Activated T-helper 1 cell treated with anti-CD3 and anti-CD28 coated beads, Interleukin-2, amount 50 U/mL, for 16 hours (primary cell): ENCODE results near the gene UBE2E2.

Source experiments
- DNase-seq, 2 donors: peaks; one replicate each; pipeline ENCODE4 v3.0.0-alpha.2; 2020; ENCODE audit warnings: low read depth in 1 of 2, low spot score in 1 of 2

The UBE2E2 gene

GRCh38 chr3:23435318-23435717 is 232.2 kb downstream of the UBE2E2 start:
- DNase-seq = no peak

DNA sequence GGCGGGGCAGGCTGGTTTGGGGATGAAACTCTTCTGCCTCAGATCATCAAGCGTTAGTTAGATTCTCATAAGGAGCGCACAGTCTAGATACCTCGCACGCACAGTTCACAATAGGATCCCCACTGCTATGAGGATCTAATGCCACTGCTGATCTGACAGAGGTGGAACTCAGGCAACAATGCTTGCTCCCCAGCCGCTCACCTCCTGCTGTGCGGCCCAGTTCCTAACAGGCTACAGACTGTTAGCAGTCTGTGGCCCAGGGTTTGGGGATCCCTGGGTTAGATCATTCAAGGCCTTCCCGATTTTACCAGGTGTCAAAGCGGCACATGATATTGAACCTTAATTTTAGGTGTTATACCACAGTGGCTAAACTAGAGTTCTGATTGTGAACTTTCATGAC is 232.8 kb downstream of the UBE2E2 start:
- no peak for DNase-seq

DNA sequence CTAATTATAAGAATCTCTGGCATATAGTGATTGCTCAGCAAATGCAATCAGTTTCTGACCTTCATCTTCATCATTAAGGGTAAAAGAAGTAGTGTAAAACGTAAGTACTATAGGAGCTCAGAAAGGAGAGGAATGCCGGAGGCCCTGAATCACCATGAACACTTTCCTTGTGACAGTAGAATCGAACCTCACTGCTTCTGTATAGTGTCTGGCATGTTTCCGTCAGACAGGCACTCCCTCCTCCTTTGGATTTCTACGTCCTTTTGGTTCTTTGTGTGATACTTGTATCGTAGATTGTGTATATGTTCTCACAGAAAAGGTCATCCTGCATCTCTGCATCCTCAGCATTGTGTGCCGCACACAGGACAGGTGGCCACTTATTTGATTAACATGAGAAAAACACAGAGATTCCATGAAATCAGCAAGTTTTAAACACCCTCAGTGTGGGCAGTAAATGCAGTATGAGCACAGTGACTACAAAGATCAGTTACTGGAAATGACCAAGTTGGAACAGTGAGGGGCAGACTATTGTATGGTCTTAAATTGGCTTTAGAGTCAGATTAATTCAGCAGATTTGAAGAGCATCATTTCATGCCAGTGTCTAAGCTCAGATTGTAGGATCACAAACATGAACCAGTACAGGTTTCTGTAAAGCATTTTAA is 234.5 kb downstream of the UBE2E2 start:
- no peak for DNase-seq

DNA sequence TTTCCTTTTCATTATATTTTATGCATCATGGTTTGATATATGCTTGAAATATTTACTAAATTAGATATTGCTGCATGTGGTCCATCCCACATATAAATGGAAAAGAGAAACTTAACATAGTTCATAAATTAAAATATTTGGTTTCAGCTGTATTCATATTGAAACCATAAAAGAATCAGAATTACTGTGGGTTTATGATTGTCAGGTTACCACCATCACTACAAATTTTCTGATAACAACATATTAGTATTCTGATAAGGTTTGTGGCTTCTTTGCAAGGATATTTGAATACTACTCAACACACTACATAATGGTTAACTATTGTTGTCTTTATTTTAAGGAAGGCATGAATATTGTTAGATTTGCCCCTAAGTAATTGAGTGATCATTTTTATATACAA is 235.5 kb downstream of the UBE2E2 start:
- DNase-seq = no peak

DNA sequence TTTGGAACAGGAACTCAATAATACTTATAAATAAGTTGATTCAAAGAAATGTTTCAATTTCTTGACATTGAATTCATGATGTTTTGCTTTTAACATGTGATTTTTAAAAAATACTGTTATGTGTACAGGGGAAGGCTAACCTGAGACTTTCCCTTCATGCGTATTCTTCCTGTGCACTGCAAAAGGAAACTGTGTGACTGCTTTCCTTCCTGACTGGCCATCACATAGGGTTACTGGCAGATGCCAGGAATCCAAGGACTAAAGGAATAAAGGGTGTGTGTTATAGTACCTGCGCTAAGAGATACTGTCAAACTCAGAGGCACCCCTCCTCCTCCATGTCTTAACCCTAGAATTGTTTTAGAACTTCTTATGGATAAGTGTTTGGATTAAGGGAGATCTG is 236.0 kb downstream of the UBE2E2 start:
- no peak for DNase-seq

GRCh38 chr3:23440416-23441294 is 237.5 kb downstream of the UBE2E2 start:
- DNase-seq = no peak

DNA sequence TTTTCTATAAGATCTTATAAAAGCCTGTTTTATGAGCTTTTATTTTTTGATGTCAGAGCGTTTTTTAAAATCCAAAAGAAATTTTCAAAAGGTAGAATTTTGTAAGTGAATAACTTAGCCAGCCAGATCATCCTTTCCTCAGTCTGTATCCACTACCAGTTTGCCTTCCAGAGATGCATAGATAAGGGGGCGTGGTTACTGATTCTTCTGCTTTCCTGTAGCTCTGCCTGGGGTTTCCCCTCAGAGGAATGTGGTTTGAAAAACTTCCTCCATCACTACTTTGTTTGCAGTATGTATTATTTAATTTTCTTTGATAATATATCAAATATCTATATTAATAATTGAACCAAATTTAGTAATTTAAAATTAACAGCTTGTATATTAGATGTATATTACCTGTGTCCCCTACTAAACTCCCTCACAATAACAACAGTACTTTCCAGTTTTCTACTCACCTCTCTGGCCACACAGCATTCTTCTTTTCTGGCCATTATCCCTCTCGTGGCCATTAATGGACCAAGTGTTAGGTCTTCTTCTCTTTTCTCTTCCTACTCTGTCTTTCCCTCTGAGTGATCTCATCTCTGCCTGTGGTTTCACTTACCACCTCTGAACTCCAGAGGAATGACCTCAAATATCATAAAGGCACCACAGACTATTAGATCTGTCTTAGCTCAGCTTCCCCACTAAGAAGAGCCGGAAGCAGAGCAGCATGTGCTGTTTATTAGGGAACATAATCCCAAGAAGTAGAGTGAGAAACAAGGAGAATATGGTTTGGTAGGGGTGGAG is 239.7 kb downstream of the UBE2E2 start:
- no peak for DNase-seq

DNA sequence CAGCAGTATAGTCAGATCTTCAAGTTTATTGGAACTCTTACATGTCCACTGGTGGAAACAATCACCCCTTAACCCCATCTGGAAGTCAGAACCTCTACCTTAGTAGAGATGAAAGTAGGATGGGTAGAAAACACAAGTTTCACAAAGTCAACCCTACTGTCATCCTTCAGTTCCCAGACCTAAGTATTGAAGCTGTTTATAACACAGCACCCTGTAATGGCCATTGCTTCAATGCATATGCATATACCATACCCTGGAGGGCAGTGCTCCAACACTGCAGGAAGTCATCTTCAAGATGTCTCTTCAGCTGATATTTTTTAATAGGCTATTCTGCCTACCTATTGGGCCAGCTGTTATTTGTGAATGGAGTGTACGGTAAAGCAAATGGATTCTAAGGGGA is 241.3 kb downstream of the UBE2E2 start:
- DNase-seq = no peak

GRCh38 chr3:23446301-23446700 is 243.2 kb downstream of the UBE2E2 start:
- DNase-seq = no peak

DNA sequence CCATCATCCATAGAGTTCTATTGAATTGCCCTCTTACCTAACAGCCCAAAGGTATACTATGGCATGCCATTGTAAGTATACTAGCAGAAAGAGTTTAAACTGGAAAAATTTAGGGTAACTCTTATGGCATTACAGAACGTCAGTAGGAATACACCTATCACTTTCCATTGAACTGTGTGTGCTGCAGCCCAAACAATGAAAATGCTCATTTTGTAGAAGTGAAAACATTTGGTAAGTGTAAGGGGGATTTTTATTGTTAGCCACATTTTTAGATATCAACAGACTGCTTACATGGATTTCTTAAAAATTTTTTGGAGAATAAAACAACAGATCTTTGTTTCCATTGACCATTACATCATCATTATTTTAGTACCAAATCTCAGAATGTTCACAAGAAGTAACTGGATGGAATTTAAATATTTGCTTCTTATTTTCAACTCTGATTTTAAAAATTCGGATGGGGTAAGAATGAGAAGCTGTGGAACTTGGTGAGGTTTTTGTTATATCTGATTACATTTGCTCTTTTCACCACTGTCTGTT is 245.9 kb downstream of the UBE2E2 start:
- no peak for DNase-seq

GRCh38 chr3:23450051-23450450 is 246.9 kb downstream of the UBE2E2 start:
- DNase-seq = no peak

DNA sequence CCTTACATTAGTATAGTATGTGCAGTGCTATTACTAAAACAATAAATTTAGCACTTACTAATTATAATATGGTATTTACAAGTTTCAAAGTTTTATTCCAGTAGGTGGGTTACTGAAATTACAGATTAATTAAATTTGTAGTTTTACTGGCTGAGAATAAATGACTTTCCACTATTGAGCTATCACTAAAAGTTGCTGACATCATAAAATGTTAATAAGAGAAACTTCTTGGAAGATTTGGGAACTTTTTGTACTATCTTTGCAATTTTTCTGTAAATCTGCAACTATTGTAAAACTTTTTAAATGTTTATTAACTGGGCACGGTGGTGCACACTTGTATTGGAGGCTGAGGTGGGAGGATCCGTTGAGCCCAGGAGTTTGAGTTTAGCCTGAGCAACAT is 247.7 kb downstream of the UBE2E2 start:
- DNase-seq = no peak

DNA sequence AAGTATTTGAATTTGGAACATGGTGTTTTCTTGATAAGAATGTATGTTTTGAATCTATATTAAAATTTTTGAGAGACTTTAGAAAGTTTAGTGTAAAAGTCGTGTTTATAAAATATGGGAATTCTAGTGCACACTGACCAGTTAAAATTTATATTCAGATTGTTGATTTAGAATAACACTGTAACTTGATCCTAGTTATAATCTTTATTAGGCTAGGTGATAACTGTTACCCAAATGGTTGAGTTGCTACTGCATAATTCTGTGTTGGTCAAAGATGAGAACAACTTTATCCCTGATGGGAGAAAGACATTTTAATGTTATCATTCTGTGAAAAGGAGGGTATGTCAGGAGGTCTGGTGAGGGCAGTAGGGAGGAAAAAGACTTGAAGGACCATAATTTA is 249.3 kb downstream of the UBE2E2 start:
- no peak for DNase-seq

DNA sequence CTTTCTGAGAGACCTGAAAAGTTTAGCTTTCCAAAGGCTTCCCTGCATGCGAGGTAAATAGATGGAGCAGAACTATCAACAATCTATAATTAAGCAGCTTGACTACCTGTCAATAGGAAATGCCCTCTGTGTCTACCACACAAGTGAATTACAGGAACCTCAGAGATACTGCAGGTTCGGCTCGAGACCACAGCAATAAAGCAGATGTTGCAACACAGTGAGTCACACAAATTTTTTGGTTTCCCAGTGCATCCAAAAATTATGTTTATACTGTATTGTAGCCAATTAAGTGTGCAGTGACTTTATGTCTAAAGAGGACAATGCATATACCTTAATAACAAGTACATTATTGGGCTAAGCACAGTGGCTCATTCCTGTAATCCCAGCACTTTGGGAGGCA is 252.0 kb downstream of the UBE2E2 start:
- DNase-seq = no peak

GRCh38 chr3:23455775-23456174 is 252.6 kb downstream of the UBE2E2 start:
- DNase-seq = no peak

- no peak for DNase-seq
Observed at GRCh38 chr3:23457697-23458096, 254.6 kb downstream of the UBE2E2 start.

GRCh38 chr3:23459465-23459864 is 256.3 kb downstream of the UBE2E2 start:
- DNase-seq = no peak

- no peak for DNase-seq
Observed at GRCh38 chr3:23459889-23460546, 256.9 kb downstream of the UBE2E2 start.

GRCh38 chr3:23461069-23461468 is 257.9 kb downstream of the UBE2E2 start:
- DNase-seq = no peak

DNA sequence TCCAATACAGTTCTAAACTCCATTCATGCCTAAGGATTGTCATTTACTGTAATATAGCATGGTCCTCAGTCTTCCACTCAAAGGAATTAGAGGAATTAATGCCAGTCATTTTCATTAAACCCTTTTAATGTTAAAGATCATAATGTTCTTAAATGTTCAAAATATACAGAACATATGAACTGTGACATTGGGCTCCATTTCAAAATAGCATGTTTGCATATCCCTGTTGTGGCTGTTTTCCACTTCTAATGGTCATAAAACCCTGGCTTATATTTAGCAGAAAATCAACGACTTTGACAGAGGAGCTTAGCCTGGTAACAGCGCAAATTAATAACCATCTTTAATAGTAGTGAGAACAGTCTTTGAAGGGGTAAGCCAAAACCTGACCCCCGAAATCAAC is 260.7 kb downstream of the UBE2E2 start:
- DNase-seq = no peak

- no peak for DNase-seq
Observed at GRCh38 chr3:23465569-23465968, 262.4 kb downstream of the UBE2E2 start.
